ENCODE measurements around the gene PCCA. TPM values are rescaled to one million over a fixed set of nuclear protein-coding genes. Genes with fewer than 3 reads are reported as not detected.

Gene PCCA
- total and polyA plus RNA-seq, 2 of the 13 experiments (the other 11 are each of a cell fraction or from before 2014, with no cell fraction given): 15.0 to 32.2 TPM

DNA sequence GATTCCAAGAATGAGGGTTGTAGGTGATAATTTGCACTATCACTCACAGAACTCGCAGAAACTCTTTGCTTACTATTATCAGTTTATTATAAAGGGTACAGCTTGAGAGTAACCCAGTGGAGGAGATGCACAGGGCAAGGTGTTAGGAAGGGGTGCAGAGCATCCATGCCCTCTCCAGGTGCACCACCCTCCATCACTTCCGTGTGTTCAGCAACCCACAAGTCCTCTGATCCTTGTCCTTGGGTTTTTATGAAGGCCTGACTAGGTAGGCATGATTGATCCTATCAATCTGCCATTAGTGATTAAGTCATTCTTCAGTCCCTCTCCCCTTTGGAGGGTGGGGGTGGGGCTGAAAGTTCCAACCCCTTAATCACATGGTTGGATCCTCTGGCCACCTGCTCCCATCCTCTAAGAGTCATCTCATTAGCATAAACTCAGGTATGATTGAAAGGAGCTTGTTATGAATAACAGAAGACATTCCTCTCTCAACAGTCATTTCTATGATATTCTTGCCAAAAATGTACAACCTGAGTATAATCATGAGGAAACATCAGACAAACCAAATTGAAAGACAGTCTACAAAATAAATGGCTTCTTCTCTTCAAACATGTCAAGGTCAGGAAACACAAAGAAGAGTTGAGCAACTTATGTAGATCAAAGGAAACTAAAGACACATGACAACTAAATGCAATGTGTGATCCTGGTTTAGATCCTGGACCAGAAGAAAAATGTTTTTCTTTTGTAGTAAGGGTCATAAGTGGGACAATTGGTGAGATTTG lies 225.4 kb downstream of the PCCA start (continued):
- TF ChIP-seq, protein P1, sequence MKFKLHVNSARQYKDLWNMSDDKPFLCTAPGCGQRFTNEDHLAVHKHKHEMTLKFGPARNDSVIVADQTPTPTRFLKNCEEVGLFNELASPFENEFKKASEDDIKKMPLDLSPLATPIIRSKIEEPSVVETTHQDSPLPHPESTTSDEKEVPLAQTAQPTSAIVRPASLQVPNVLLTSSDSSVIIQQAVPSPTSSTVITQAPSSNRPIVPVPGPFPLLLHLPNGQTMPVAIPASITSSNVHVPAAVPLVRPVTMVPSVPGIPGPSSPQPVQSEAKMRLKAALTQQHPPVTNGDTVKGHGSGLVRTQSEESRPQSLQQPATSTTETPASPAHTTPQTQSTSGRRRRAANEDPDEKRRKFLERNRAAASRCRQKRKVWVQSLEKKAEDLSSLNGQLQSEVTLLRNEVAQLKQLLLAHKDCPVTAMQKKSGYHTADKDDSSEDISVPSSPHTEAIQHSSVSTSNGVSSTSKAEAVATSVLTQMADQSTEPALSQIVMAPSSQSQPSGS (CRISPR knock-in tag; IDR thresholded peaks at IDR 0.05): peak; percentile 39; the same call in 1 of the 2 replicates
- TF ChIP-seq, protein P2, sequence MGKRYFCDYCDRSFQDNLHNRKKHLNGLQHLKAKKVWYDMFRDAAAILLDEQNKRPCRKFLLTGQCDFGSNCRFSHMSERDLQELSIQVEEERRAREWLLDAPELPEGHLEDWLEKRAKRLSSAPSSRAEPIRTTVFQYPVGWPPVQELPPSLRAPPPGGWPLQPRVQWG (CRISPR knock-in tag; IDR thresholded peaks at IDR 0.05; ENCODE audit: borderline replicate concordance, low read depth): no peak
- TF ChIP-seq, protein P3, sequence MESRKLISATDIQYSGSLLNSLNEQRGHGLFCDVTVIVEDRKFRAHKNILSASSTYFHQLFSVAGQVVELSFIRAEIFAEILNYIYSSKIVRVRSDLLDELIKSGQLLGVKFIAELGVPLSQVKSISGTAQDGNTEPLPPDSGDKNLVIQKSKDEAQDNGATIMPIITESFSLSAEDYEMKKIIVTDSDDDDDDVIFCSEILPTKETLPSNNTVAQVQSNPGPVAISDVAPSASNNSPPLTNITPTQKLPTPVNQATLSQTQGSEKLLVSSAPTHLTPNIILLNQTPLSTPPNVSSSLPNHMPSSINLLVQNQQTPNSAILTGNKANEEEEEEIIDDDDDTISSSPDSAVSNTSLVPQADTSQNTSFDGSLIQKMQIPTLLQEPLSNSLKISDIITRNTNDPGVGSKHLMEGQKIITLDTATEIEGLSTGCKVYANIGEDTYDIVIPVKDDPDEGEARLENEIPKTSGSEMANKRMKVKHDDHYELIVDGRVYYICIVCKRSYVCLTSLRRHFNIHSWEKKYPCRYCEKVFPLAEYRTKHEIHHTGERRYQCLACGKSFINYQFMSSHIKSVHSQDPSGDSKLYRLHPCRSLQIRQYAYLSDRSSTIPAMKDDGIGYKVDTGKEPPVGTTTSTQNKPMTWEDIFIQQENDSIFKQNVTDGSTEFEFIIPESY (CRISPR knock-in tag; IDR thresholded peaks at IDR 0.05): no peak
- no peak for TF ChIP-seq ZNF766 (CRISPR knock-in tag; IDR thresholded peaks at IDR 0.05; ENCODE audit: borderline replicate concordance)
- TF ChIP-seq, protein P4, sequence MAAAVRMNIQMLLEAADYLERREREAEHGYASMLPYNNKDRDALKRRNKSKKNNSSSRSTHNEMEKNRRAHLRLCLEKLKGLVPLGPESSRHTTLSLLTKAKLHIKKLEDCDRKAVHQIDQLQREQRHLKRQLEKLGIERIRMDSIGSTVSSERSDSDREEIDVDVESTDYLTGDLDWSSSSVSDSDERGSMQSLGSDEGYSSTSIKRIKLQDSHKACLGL (CRISPR knock-in tag; IDR thresholded peaks at IDR 0.05): no peak
- TF ChIP-seq NFE2L1 (CRISPR knock-in tag; IDR thresholded peaks at IDR 0.05; ENCODE audit: borderline replicate concordance): no peak
- TF ChIP-seq TARDBP (CRISPR knock-in tag; IDR thresholded peaks at IDR 0.05): 0 out of 2 replicates have a peak, but pooled peaks have one; percentile 51
- TF ChIP-seq, protein P5, sequence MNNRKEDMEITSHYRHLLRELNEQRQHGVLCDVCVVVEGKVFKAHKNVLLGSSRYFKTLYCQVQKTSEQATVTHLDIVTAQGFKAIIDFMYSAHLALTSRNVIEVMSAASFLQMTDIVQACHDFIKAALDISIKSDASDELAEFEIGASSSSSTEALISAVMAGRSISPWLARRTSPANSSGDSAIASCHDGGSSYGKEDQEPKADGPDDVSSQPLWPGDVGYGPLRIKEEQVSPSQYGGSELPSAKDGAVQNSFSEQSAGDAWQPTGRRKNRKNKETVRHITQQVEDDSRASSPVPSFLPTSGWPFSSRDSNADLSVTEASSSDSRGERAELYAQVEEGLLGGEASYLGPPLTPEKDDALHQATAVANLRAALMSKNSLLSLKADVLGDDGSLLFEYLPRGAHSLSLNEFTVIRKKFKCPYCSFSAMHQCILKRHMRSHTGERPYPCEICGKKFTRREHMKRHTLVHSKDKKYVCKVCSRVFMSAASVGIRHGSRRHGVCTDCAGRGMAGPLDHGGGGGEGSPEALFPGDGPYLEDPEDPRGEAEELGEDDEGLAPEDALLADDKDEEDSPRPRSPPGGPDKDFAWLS (CRISPR knock-in tag; IDR thresholded peaks at IDR 0.05; ENCODE audit: borderline replicate concordance): no peak
- no peak for TF ChIP-seq ZNF75D (CRISPR knock-in tag; IDR thresholded peaks at IDR 0.05; ENCODE audit: borderline replicate concordance)
- no peak for TF ChIP-seq NONO (IDR thresholded peaks at IDR 0.05)
- TF ChIP-seq NONO (CRISPR knock-in tag; conservative IDR thresholded peaks at IDR 0.05): no peak
- no peak for TF ChIP-seq MZF1 (CRISPR knock-in tag; IDR thresholded peaks at IDR 0.05; ENCODE audit: borderline replicate concordance)
- peak; percentile 95 for TF ChIP-seq GATAD2A (CRISPR knock-in tag; IDR thresholded peaks at IDR 0.05)
- TF ChIP-seq, protein P6, sequence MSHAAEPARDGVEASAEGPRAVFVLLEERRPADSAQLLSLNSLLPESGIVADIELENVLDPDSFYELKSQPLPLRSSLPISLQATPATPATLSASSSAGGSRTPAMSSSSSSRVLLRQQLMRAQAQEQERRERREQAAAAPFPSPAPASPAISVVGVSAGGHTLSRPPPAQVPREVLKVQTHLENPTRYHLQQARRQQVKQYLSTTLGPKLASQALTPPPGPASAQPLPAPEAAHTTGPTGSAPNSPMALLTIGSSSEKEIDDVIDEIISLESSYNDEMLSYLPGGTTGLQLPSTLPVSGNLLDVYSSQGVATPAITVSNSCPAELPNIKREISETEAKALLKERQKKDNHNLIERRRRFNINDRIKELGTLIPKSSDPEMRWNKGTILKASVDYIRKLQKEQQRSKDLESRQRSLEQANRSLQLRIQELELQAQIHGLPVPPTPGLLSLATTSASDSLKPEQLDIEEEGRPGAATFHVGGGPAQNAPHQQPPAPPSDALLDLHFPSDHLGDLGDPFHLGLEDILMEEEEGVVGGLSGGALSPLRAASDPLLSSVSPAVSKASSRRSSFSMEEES (CRISPR knock-in tag; IDR thresholded peaks at IDR 0.05): peak; percentile 98
- peak; percentile 14 to 67; a peak in 1 of 4 replicates for TF ChIP-seq NR2F1 (CRISPR knock-in tag; IDR thresholded peaks at IDR 0.05)
- TF ChIP-seq ZMYM4 (CRISPR knock-in tag; IDR thresholded peaks at IDR 0.05): peak; percentile 46; the same call in 1 of the 2 replicates
- no peak for TF ChIP-seq ZNF552 (CRISPR knock-in tag; IDR thresholded peaks at IDR 0.05; ENCODE audit: borderline replicate concordance)
- TF ChIP-seq NFE2L2 (IDR thresholded peaks at IDR 0.05; ENCODE audit: low read length): no peak
